ENCODE data around the gene ZDHHC5. TPM values are rescaled to one million over a fixed set of nuclear protein-coding genes. Genes with fewer than 3 reads are reported as not detected.

The ZDHHC5 gene
- total RNA-seq, 2 experiments from 2014 or later, result 46.2 to 60.0 TPM

Small RNA genes within 50 kb of the gene (microRNA-seq; reads per million reads assigned to microRNA genes)
- gene MIR130A (ENCODE audit: borderline replicate concordance), result 311 reads per million, percentile 77 among the genes with 10 or more reads in this experiment

Other genes starting within 250 kb of the ZDHHC5 start
- gene SLC43A3, start 241.0 kb upstream of the ZDHHC5 start, total RNA-seq, result 100 to 1,000 TPM; 268 to 333 TPM
- gene RTN4RL2, start 207.6 kb upstream of the ZDHHC5 start, total RNA-seq, result under 1 TPM; 0.33 to 0.39 TPM
- gene SLC43A1, start 152.4 kb upstream of the ZDHHC5 start, total RNA-seq, result 10 to 100 TPM; 27.6 to 28.7 TPM
- 100 to 1,000 TPM; 124 to 158 TPM for gene TIMM10, start 137.4 kb upstream of the ZDHHC5 start, total RNA-seq
- gene SMTNL1, start 130.5 kb upstream of the ZDHHC5 start, total RNA-seq, result not detected
- 100 to 1,000 TPM; 179 to 252 TPM for gene UBE2L6, start 100.4 kb upstream of the ZDHHC5 start, total RNA-seq
- gene SERPING1, start 70.4 kb upstream of the ZDHHC5 start, total RNA-seq, result under 1 TPM; 0.51 to 0.87 TPM
- under 1 TPM; 0.43 to 0.47 TPM for gene YPEL4, start 18.2 kb upstream of the ZDHHC5 start, total RNA-seq
- 10 to 100 TPM; 11.9 to 15.9 TPM for gene CLP1, start 10.4 kb upstream of the ZDHHC5 start, total RNA-seq
- 10 to 100 TPM in 1 of 2 experiments, 1 to 10 TPM in 1; 8.6 to 10.6 TPM for gene MED19, start 44.1 kb downstream of the ZDHHC5 start, total RNA-seq
- gene TMX2, start 44.5 kb downstream of the ZDHHC5 start, total RNA-seq, result 10 to 100 TPM; 59.8 to 72.5 TPM
- 100 to 1,000 TPM; 117 to 244 TPM for gene SELENOH, start 73.4 kb downstream of the ZDHHC5 start, total RNA-seq
- gene BTBD18, start 83.7 kb downstream of the ZDHHC5 start, total RNA-seq, result not detected
- gene CTNND1, start 93.7 kb downstream of the ZDHHC5 start, total RNA-seq, result 1 to 10 TPM; 6.7 to 7.4 TPM